Trophoblast cell (in vitro differentiated cells and primary cell): ENCODE data around the gene MAGI1.

Experiments
- DNase-seq, 2 donors: peaks; one replicate each; pipeline ENCODE4 v3.0.0-alpha.2; 2016
- H2AFZ ChIP-seq: 2 replicates; pipeline ENCODE4 v1.6.1; 2013; ENCODE audit warnings: low read length, moderate library complexity, mild to moderate bottlenecking; ENCODE audit not compliant: insufficient read depth, poor library complexity
- H2AK5ac ChIP-seq: 2 replicates; pipeline ENCODE4 v1.6.1; 2013; ENCODE audit warnings: mild to moderate bottlenecking, low read length
- H2BK120ac ChIP-seq: 2 replicates; pipeline ENCODE4 v1.6.1; 2013; ENCODE audit warnings: low read length, mild to moderate bottlenecking, moderate library complexity; ENCODE audit not compliant: insufficient read depth, poor library complexity
- H2BK12ac ChIP-seq: 2 replicates; pipeline ENCODE4 v1.6.1; 2013; ENCODE audit warnings: mild to moderate bottlenecking, low read length, moderate library complexity
- H2BK5ac ChIP-seq: 2 replicates; pipeline ENCODE4 v1.6.1; 2013; ENCODE audit warnings: low read length, low read depth, moderate library complexity, mild to moderate bottlenecking; ENCODE audit not compliant: poor library complexity
- H3K14ac ChIP-seq: 2 replicates; pipeline ENCODE4 v1.6.1; 2013; ENCODE audit warnings: mild to moderate bottlenecking, low read length
- H3K18ac ChIP-seq: 2 replicates; pipeline ENCODE4 v1.6.1; 2013; ENCODE audit warnings: mild to moderate bottlenecking, low read length
- H3K23ac ChIP-seq: 2 replicates; pipeline ENCODE4 v1.6.1; 2013; ENCODE audit warnings: low read length
- H3K27ac ChIP-seq: 2 replicates; pipeline ENCODE4 v1.5.1; 2013; ENCODE audit warnings: low read depth, mild to moderate bottlenecking, inconsistent platforms, low read length, moderate library complexity
- H3K27me3 ChIP-seq: 2 replicates; pipeline ENCODE4 v1.6.1; 2013; ENCODE audit warnings: inconsistent platforms, mild to moderate bottlenecking, low read length, moderate library complexity; ENCODE audit not compliant: insufficient read depth
- H3K36me3 ChIP-seq, 2 experiments: 1 replicate in 1 of 2; 2 replicates in 1 of 2; pipeline ENCODE4 v1.6.1; 2013; ENCODE audit warnings: low read length in 2 of 2, mild to moderate bottlenecking in 2 of 2, moderate library complexity in 1 of 2; ENCODE audit not compliant: insufficient read depth in 2 of 2, control insufficient read depth in 1 of 2
- H3K4ac ChIP-seq: 2 replicates; pipeline ENCODE4 v1.6.1; 2013; ENCODE audit warnings: low read depth, mild to moderate bottlenecking, low read length, moderate library complexity
- H3K4me1 ChIP-seq, 2 experiments: 1 replicate in 1 of 2; 2 replicates in 1 of 2; pipeline ENCODE4 v1.6.1; 2013; ENCODE audit warnings: low read length in 2 of 2, mild to moderate bottlenecking in 2 of 2, moderate library complexity in 1 of 2; ENCODE audit not compliant: insufficient read depth in 2 of 2, control insufficient read depth in 1 of 2
- H3K4me2 ChIP-seq: 2 replicates; pipeline ENCODE4 v1.6.1; 2013; ENCODE audit warnings: inconsistent platforms, mild to moderate bottlenecking, low read length, moderate library complexity
- H3K4me3 ChIP-seq: 2 replicates; pipeline ENCODE4 v1.5.1; 2013; ENCODE audit warnings: mild to moderate bottlenecking, low read depth, low read length, inconsistent platforms
- H3K79me1 ChIP-seq: one replicate; pipeline ENCODE4 v1.6.1; 2013; ENCODE audit warnings: low read length
- H3K79me2 ChIP-seq: 2 replicates; pipeline ENCODE4 v1.6.1; 2013; ENCODE audit warnings: low read length, mild to moderate bottlenecking; ENCODE audit not compliant: control insufficient read depth, insufficient read depth, poor library complexity
- H3K9ac ChIP-seq: 2 replicates; pipeline ENCODE4 v1.6.1; 2013; ENCODE audit warnings: mild to moderate bottlenecking, low read length
- H3K9me3 ChIP-seq: 2 replicates; pipeline ENCODE4 v1.6.1; 2013; ENCODE audit warnings: low read depth, mild to moderate bottlenecking, control low read depth, inconsistent platforms, low read length; ENCODE audit not compliant: insufficient read depth
- H4K12ac ChIP-seq: 2 replicates; pipeline ENCODE4 v1.6.1; 2013; ENCODE audit warnings: low read depth, mild to moderate bottlenecking, low read length, moderate library complexity
- H4K8ac ChIP-seq: 2 replicates; pipeline ENCODE4 v1.6.1; 2013; ENCODE audit warnings: low read depth, mild to moderate bottlenecking, low read length, moderate library complexity
- H4K91ac ChIP-seq: one replicate; pipeline ENCODE4 v1.6.1; 2013; ENCODE audit warnings: low read depth, mild to moderate bottlenecking, low read length, moderate library complexity
- WGBS: extraction: QIAGEN DNeasy Blood & Tissue Kit; methylation state at CpG from one replicate; pipeline ENCODE4 v1.1.7; 2013; ENCODE audit warnings: missing lambda C conversion rate; ENCODE audit not compliant: insufficient read length, insufficient coverage; ENCODE audit errors: extremely low coverage; 5-methylcytosine and 5-hydroxymethylcytosine counted together

Gene MAGI1

GRCh38 chr3:65647369-65647768 lies 391.3 kb downstream of the MAGI1 start:
- Histone ChIP-seq H2BK5ac (no peak overlapping the region), H3K4me3 (no peak overlapping the region), H2AK5ac (no peak overlapping the region), H3K27me3 (no peaks in the 10 kb centered on the region), H3K4ac (no peak overlapping the region), H3K14ac (no peak overlapping the region), H3K9me3 (no peaks in the 10 kb centered on the region), H3K4me1 (no peaks in the 10 kb centered on the region), H3K9ac (no peak overlapping the region), H2BK120ac (no peak overlapping the region), H4K91ac (no peak overlapping the region), H3K23ac (no peak overlapping the region), H4K12ac (no peak overlapping the region), H3K79me2 (no peaks in the 10 kb centered on the region), H3K79me1 (no peaks in the 10 kb centered on the region), H4K8ac (no peak overlapping the region), H3K4me2 (no peak overlapping the region), H3K36me3 (no peaks in the 10 kb centered on the region), H3K27ac (no peak overlapping the region), H2AFZ (no peak overlapping the region), H2BK12ac (no peak overlapping the region), H3K18ac (no peak overlapping the region)
- DNase-seq, result no peak
- no CpG with 5 or more reads among the region's 1 CpG for WGBS

- Histone ChIP-seq H3K27ac (no peak overlapping the region), H3K23ac (no peak overlapping the region), H3K4me2 (no peak overlapping the region), H4K8ac (no peak overlapping the region), H3K79me2 (no peaks in the 10 kb centered on the region), H3K27me3 (no peaks in the 10 kb centered on the region), H3K4ac (no peak overlapping the region), H4K91ac (no peak overlapping the region), H4K12ac (no peak overlapping the region), H3K36me3 (no peaks in the 10 kb centered on the region), H2AK5ac (no peak overlapping the region), H3K18ac (no peak overlapping the region), H2AFZ (no peak overlapping the region), H2BK5ac (no peak overlapping the region), H3K9me3 (no peaks in the 10 kb centered on the region), H3K9ac (no peak overlapping the region), H3K79me1 (no peaks in the 10 kb centered on the region), H2BK120ac (no peak overlapping the region), H3K14ac (no peak overlapping the region), H2BK12ac (no peak overlapping the region), H3K4me1 (no peaks in the 10 kb centered on the region), H3K4me3 (no peak overlapping the region)
- no peak for DNase-seq
- no CpG with 5 or more reads among the region's 1 CpG for WGBS
Observed at GRCh38 chr3:65642883-65643282, 395.8 kb downstream of the MAGI1 start.

GRCh38 chr3:65641777-65642176 lies 396.9 kb downstream of the MAGI1 start:
- Histone ChIP-seq H3K18ac (no peak overlapping the region), H3K36me3 (no peaks in the 10 kb centered on the region), H4K8ac (no peak overlapping the region), H4K91ac (no peak overlapping the region), H3K27ac (no peak overlapping the region), H2BK12ac (no peak overlapping the region), H3K9me3 (no peaks in the 10 kb centered on the region), H3K14ac (no peak overlapping the region), H2AK5ac (no peak overlapping the region), H3K79me1 (no peaks in the 10 kb centered on the region), H3K4me1 (no peaks in the 10 kb centered on the region), H3K9ac (no peak overlapping the region), H3K4me3 (no peak overlapping the region), H2BK5ac (no peak overlapping the region), H3K27me3 (no peaks in the 10 kb centered on the region), H2BK120ac (no peak overlapping the region), H4K12ac (no peak overlapping the region), H2AFZ (no peak overlapping the region), H3K4me2 (no peak overlapping the region), H3K79me2 (no peaks in the 10 kb centered on the region), H3K23ac (no peak overlapping the region), H3K4ac (no peak overlapping the region)
- no peak for DNase-seq
- no CpG with 5 or more reads among the region's 2 CpGs for WGBS

GRCh38 chr3:65641045-65641444 lies 397.7 kb downstream of the MAGI1 start:
- H4K8ac ChIP-seq, result no peak overlapping the region
- H3K18ac ChIP-seq, result no peak overlapping the region
- H2BK12ac ChIP-seq, result no peak overlapping the region
- H3K4ac ChIP-seq, result no peak overlapping the region
- no peaks in the 10 kb centered on the region for H3K36me3 ChIP-seq
- no peak for DNase-seq
- H3K79me1 ChIP-seq, result no peaks in the 10 kb centered on the region
- WGBS, result no CpG with 5 or more reads among the region's 4 CpGs
- no peak overlapping the region for H3K9ac ChIP-seq
- no peaks in the 10 kb centered on the region for H3K79me2 ChIP-seq
- no peak overlapping the region for H3K27ac ChIP-seq
- H3K14ac ChIP-seq, result no peak overlapping the region
- H3K27me3 ChIP-seq, result no peaks in the 10 kb centered on the region
- no peak overlapping the region for H2BK5ac ChIP-seq
- no peaks in the 10 kb centered on the region for H3K4me1 ChIP-seq
- H2BK120ac ChIP-seq, result no peak overlapping the region
- H3K9me3 ChIP-seq, result no peaks in the 10 kb centered on the region
- no peak overlapping the region for H4K12ac ChIP-seq
- no peak overlapping the region for H4K91ac ChIP-seq
- no peak overlapping the region for H3K4me2 ChIP-seq
- no peak overlapping the region for H3K23ac ChIP-seq
- H3K4me3 ChIP-seq, result no peak overlapping the region
- H2AFZ ChIP-seq, result no peak overlapping the region
- H2AK5ac ChIP-seq, result no peak overlapping the region
